MG63 (cell line): ENCODE results near the gene MMD2. TPM values are rescaled to one million over a fixed set of nuclear protein-coding genes. Genes with fewer than 3 reads are reported as not detected.

Experiments used
- DNase-seq: peaks from one replicate; pipeline ENCODE4 v3.0.0-alpha.2; 2020
- H3K27me3 ChIP-seq: fragments of 250-450 bp; sonication (Bioruptor Pico); 2 replicates; pipeline ENCODE4 v1.5.1; 2020; ENCODE audit warnings: mild to moderate bottlenecking, moderate library complexity
- H3K36me3 ChIP-seq: fragments of 250-450 bp; sonication (Bioruptor Pico); 2 replicates; pipeline ENCODE4 v1.5.1; 2020; ENCODE audit warnings: mild to moderate bottlenecking, moderate library complexity
- H3K4me3 ChIP-seq: fragments of 250-450 bp; sonication (Bioruptor Pico); 2 replicates; pipeline ENCODE4 v1.5.1; 2020; ENCODE audit warnings: mild to moderate bottlenecking, moderate library complexity
- H3K9me3 ChIP-seq: fragments of 250-450 bp; sonication (Bioruptor Pico); 2 replicates; pipeline ENCODE4 v1.5.1; 2020; ENCODE audit warnings: mild to moderate bottlenecking, moderate library complexity
- total RNA-seq: library from RNA; depleted of rRNA; stranded (reverse); fragments of >200 nt; shearing (Covaris generic); gene quantifications from 2 replicates; pipeline ENCODE4 v1.2.3, GENCODE V29; 2014; ENCODE audit warnings: low replicate concordance; rRNA removed

MMD2 gene
- total RNA-seq, 1 experiment from 2014 or later = not detected

GRCh38 chr7:4866528-4867496 is 92.2 kb downstream of the MMD2 start:
- H3K9me3 ChIP-seq = no peaks in the 10 kb centered on the region
- no peak overlapping the region for H3K4me3 ChIP-seq
- H3K27me3 ChIP-seq = no peaks in the 10 kb centered on the region
- DNase-seq = no peak
- H3K36me3 ChIP-seq = no peaks in the 10 kb centered on the region

GRCh38 chr7:4862156-4862555 is 96.8 kb downstream of the MMD2 start:
- Histone ChIP-seq H3K9me3 (no peaks in the 10 kb centered on the region), H3K27me3 (no peaks in the 10 kb centered on the region), H3K4me3 (no peak overlapping the region), H3K36me3 (no peaks in the 10 kb centered on the region)
- DNase-seq = no peak

- H3K27me3 ChIP-seq = no peaks in the 10 kb centered on the region
- no peaks in the 10 kb centered on the region for H3K9me3 ChIP-seq
- H3K4me3 ChIP-seq = no peak within 1 kb of the TSS
- H3K36me3 ChIP-seq = no peaks in the 10 kb centered on the region
- DNase-seq = no peak
Observed at GRCh38 chr7:4861673-4862072, 97.3 kb downstream of the MMD2 start, which contains the start of gene PAPOLB. TSS of gene PAPOLB (minus strand) at chr7:4862030. CDS start at chr7:4861810, 220 bp downstream.

GRCh38 chr7:4861227-4861626 is 97.8 kb downstream of the MMD2 start:
- Histone ChIP-seq H3K9me3 (no peaks in the 10 kb centered on the region), H3K36me3 (no peaks in the 10 kb centered on the region), H3K27me3 (no peaks in the 10 kb centered on the region), H3K4me3 (no peak overlapping the region)
- no peak for DNase-seq

- Histone ChIP-seq H3K4me3 (no peak overlapping the region), H3K9me3 (no peaks in the 10 kb centered on the region), H3K27me3 (no peaks in the 10 kb centered on the region), H3K36me3 (no peaks in the 10 kb centered on the region)
- DNase-seq = no peak
Observed at GRCh38 chr7:4857189-4857588, 101.8 kb downstream of the MMD2 start.

- H3K9me3 ChIP-seq = no peaks in the 10 kb centered on the region
- H3K27me3 ChIP-seq = no peaks in the 10 kb centered on the region
- DNase-seq = no peak
- no peaks in the 10 kb centered on the region for H3K36me3 ChIP-seq
- H3K4me3 ChIP-seq = no peak overlapping the region
Observed at GRCh38 chr7:4856336-4857057, 102.5 kb downstream of the MMD2 start.

Other genes starting within 250 kb of the MMD2 start
- gene AP5Z1, start 183.6 kb downstream of the MMD2 start, total RNA-seq = 23.0 and 38.2 TPM in 2 replicates
- gene PAPOLB, start 97.2 kb downstream of the MMD2 start, total RNA-seq = 0.94 TPM in 1 of 2 replicates, not detected in the other
- gene RADIL, start 75.5 kb downstream of the MMD2 start, total RNA-seq = 1.1 and 1.6 TPM in 2 replicates
- gene RBAK, start 86.7 kb upstream of the MMD2 start, total RNA-seq = 1.3 and 3.0 TPM in 2 replicates
- gene WIPI2, start 231.0 kb upstream of the MMD2 start, total RNA-seq = 50.1 and 61.5 TPM in 2 replicates